T-helper 2 cell (primary cell): ENCODE results near the gene ANKRD33B.

Experiments
- DNase-seq, 5 experiments: peaks; one replicate each; pipeline versions ENCODE4 v3.0.0 to v3.0.0-alpha.2; 2012 to 2022

ANKRD33B gene

DNA sequence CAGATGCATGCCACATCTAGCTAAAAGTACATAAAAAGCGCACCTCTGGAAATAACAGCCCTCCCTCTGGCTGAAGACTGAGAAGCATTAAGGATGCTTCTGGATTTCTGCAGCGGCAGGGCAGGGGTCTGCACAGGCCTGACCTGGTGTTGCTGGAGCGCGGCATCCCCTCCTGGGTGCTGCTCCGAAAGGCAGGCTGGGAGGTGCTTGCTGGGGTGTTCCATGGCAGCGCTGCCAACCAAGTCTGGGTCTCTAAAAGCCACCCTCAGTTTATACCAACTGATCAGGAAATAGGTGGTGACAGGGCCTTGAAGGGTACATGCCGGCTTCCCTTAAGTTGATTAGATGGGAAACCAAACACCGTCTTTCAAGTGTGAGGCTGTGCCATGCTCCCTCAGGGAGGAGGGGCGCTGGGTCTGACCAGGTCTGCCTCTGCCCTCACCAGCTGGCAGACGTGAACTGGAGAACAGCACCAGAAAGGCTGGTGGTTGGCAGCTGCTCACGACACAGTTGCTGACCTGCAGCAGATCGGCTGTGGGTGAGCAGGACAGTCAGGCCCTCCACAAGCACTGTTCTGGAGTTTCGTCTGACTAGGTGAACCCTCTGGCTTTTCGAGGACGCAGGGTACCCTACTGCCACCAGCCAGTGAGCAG is 115.6 kb downstream of the ANKRD33B start:
- DNase-seq: no peak

DNA sequence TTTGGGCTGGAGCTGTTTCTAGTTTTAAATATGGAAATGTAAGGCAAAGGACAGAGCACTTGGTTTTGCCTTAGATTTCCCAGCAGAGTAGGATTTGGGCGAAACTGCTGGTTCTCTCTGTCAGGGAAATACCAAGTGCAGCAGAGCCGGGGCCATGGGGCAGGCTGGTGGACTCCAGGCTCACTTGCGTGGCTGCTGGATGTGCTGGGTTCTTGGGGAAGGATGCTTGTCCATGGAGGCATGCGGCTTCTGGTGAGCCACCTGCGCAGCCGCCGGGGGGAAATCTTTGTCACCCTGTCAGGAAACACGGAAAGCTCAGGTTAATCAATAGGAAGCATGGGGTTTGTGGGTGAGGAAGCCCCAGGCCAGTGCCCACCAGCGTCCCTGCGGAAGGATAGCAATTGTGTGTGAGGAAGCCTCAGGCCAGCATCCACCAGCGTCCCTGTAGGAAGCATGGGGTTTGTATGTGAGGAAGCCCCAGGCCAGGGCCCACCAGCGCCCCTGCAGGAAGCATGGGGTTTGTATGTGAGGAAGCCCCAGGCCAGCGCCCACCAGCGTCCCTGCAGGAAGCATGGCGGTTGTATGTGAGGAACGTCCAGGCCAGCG is 117.1 kb downstream of the ANKRD33B start:
- no peak for DNase-seq

DNA sequence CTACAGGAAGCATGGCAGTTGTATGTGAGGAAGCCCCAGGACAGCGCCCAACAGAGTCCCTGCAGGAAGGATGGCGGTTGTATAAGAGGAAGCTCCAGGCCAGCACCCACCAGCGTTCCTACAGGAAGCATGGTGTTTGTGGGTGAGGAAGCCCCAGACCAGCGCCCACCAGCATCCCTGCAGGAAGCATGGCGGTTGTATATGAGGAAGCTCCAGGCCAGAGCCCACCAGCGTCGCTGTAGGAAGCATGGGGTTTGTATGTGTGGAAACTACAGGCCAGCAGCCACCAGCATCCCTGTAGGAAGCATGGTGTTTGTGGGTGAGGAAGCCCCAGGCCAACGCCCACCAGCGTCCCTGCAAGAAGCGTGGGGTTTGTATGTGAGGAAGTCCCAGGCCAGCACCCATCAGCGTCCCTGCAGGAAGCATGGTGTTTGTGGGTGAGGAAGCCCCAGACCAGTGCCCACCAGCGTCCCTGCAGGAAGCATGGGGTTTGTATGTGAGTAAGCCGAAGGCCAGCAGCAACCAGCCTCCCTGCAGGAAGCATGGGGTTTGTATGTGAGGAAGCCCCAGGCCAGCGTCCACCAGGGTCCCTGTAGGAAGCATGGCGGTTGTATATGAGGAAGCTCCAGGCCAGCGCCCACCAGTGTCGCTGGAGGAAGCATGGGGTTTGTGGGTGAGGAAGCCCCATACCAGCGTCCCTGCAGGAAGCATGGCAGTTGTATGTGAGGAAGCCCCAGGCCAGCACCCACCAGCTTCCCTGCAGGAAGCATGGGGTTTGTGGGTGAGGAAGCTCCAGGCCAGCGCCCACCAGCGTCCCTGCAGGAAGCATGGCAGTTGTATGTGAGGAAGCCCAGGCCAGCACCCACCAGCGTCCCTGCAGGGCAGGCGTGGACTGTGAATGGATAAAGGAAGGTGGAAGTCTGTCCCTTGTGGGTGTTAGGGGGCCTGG is 118.1 kb downstream of the ANKRD33B start:
- DNase-seq: no peak

DNA sequence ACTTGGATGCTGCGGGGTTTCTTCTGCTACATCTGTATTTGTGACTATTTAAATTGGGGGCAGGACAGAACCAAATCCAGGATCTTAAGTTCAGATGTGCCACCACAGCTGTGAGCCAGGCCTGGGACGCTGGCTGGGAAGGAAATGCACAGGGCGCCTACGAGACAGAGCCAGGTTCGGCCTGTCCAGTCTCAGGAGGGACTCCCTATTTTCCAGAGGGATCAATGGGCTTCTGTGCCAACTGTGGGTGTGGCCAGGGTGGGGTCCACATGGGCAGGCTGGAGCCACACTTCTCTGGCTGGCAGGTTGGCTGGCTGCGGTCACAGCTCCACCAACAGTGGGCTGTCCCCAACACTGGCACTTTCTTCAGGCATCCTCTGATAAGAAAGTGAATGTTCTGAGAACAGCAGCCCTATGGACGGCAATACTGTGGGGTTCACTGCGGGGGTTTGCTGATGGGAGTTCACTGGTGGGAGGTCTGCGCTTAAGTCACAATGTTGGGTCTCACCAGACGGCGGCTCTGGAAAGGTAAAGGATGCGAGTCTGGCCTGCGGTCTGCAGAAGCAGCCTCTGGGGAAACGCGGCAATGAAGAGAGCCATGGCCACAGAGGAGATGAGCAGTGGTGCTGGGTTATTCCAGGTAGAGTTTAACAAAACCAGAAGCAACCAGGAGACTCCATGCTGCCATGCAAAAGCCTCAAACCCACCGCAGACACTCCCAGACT is 119.1 kb downstream of the ANKRD33B start:
- DNase-seq: no peak

DNA sequence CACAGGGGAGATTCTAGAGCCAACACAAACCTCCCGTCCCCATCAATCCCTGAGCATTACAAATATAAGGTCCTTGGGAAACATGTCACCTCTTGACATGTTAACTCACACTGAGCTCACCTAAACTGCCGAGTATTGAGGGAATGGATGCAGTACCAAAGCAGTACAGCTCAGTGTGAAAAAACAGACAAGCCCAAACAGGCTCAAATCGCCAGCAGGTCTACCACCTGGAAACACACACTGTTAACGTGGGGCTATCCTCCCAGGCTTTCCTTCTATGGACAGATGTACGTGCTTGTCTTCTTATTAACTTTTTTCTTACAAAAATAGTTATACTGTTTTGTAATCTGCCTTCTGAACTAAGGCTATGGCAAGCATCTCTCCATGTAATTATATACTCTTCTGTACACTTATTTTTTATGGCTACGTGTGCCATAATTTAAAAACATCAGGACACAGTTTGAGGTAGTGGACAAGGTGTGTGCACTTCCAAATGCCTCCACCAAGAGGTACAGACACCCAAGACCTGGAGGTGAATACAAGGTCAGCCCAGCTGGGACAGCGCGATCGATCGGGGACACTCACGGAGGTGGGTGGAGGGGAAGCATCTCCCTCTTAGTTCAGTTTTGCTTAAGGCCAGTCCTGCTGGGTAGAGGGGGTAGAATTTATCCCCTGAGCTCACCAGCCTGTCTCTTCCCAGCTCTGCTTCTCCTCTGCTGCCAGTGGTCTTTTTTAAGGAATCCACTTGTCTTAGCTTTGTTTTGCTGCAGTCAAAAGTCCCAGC is 120.6 kb downstream of the ANKRD33B start:
- no peak for DNase-seq

DNA sequence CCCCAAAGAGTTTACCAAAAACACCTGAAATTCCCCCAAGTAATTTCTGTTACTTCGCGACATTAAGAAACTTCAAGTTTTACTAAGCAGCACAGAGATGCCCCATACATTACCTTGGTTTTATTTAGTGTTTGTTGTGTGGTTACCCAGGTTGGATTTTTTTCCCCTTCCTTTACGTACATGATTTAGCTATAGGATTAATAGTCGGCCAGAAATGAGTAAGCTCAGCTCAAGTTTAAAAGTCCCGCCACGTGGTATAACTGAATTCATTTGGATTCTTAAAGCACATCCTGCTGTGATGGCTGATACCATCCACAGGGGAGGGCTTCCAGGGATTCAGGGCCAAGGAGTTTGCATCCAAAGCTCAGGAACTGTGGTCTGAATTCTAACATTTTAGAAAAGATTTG is 121.2 kb downstream of the ANKRD33B start:
- peak in 1 of 5 experiments; percentile 72 for DNase-seq

DNA sequence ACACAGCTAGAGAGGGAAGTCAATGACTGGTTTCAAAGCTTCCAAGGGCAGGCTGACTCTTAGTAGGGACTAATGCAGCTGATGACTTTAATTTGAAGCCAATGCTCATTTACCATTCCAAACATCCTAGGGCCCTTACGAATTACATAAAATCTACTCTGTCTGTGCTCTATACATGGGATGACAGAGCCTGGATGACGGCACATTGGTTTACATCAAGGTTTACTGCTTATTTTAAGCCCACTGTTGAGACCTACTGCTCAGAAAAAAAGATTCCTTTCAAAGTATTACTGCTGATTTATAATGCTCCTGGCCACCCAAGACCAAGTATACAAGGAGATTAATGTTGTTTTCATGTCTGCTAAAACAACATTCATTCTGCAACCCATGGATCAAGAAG is 123.0 kb downstream of the ANKRD33B start:
- no peak for DNase-seq

DNA sequence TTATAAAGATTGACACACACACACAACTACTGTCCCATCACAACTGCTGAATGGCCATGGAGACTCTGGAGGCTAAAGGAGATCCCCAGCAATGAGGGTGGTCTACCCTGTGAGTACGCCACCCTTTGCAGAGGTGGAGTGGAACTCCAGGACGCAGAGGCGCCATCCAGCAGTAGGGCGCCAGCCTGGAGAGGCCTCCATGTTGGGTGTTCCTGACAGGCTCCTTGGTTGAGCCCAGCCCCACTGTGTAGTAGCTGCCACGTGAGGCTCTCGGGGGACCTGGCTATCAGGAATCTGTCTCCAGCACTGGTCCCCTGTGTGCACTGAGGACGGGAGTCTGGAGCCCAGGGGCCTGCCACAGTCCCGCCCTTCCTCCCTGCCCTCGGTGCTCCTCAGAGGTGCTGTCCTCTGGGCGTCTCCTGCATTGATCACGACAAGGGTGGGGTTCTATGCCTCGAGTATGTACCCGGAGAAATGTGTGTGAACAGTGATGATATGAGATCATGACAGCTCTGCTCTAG is 124.8 kb downstream of the ANKRD33B start:
- no peak for DNase-seq

DNA sequence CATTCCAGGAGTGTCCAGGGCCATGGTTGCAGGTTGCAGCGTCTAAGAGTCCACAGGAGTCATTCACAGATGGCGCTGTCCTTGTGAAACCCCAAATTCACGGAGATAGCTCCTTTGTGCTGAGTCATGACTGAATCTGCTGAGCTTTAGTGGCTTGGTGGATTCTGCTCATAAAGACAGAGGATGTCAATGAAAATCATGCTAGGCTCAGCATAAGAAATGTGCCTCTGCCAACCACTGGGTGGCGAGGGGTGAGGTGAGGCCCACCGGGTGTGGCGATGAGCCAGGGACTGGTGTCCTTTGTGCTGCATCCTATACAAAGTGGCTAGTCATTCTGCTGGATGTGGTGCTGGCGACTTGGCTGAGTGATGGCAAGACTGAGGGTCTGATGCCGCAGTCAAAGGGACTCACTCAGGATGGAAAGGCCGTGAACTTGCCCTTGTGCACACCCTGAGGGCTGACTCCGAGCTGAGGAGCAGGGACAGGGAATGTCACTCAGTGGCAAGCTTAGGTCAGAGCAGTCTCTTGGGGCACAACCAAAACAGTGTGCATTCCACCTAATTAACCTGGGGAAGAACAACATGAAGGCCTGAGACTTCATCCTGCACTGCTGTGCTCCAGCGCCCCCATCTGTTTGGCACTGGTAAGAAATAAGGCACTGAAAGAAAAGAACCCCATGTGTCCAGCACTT is 125.7 kb downstream of the ANKRD33B start:
- DNase-seq: peak in 1 of 5 experiments; percentile 51

DNA sequence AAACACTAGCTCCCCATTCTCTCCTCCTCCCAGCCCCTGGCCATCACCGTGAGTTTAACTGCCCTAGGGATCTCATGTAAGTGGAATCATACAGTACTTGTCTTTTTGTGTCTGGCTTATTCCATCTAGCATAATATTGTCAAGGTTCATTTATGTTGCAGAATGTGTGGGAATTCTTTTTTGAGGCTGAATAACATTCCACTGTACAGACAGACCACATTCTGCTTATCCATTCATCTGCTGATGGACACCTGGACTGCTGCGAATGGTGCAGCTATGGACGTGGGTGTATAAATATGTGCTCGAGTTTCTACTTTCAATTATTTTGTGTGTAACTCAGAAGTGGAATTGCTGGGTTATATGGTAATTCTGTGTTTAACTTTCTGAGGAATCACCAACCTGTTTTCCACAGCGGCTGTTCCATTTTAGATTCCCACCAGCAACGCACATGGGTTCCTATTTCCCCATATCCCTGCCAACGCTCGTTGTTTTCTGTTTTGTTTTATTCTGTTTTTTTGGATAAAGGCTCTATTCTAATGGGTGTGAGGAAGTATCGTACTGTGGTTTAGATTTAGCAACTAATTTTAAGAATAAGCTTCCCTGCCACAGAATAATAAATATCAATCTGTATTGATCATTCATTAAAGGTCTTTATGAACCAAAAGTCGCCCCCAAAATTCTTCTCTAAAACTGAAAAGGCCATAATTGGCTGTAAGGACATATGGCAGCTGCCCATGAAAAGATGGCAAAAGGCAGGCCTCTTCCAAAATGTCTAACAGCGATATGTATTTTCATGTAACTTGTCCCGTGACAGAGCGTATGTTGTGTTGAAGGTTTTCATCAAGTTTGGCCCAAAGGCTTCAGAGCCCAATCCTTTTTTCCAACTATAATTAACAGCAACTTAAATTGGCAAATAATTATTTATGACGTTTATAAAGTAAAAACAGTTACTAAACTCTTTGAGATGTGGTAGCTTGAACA is 126.9 kb downstream of the ANKRD33B start:
- no peak for DNase-seq

DNA sequence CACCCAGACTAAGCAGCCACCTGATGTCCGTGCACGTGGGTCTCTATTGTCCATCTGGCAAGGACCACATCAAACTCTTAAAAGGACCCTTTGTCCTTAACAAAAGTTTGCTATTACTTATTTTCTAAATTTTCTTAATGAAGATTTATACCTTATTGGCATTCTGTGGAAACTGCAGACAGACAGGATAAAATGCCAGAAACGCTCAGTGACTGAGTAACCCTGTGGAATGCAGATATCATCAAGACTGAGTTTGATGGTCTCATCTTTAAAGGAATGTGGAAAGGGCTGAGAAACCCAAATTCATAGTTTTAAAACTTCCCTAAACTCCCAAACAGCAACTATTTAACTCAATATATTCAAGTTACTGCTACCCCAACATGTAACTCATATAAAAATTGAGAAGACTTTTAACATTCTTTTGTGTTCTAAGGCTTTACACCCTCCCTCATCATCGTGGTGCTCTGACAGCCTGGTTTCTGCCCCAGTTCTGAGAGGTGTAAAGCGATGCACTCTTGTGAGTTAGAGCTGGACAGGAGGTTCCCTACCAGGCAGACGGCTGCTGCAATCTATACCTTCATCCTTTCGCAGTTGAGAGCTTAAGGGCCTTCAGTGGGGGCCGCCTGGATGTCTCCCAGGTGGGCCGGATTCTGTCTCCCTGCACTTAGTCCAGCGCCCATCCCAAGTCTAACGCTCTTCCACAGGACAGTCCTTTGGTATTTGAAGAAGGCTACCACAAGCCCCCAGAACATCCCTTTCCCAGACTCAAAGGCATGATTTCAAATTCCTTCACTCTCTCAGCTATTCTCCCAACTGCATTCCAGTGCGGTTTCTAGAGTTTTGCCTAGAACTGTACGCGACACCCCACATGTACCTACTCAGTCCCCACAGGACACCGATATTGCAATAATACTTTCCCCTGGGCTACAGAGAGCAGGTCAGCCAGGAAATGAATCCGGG is 128.2 kb downstream of the ANKRD33B start:
- DNase-seq: no peak

DNA sequence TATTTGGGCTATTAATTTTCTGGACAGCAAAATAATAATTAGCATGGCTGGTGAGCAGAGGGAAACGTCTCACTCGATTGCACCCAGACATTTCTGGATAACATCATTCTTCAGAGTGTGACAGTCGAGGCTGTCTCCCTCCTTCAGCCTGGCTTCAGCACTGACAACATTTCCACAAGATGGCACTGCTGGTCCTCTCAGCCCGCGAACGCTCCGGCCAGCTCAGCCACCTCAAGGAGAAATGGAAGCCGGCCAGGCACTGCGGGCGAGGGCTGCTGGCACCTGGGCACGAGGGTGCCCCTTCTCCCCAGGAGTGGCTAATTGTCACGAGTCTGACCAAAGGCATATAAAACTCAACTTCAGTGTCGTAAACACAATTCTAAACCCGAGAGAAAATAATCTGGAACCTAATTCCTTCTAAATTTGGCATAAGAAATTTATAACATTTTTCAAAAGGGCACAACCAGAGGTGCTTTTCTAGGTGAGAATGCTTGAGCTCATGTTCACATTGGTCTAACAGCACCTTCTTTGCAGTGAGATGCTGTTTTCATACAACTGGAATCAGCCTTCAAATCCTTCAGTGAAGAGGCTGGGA is 131.3 kb downstream of the ANKRD33B start:
- no peak for DNase-seq

DNA sequence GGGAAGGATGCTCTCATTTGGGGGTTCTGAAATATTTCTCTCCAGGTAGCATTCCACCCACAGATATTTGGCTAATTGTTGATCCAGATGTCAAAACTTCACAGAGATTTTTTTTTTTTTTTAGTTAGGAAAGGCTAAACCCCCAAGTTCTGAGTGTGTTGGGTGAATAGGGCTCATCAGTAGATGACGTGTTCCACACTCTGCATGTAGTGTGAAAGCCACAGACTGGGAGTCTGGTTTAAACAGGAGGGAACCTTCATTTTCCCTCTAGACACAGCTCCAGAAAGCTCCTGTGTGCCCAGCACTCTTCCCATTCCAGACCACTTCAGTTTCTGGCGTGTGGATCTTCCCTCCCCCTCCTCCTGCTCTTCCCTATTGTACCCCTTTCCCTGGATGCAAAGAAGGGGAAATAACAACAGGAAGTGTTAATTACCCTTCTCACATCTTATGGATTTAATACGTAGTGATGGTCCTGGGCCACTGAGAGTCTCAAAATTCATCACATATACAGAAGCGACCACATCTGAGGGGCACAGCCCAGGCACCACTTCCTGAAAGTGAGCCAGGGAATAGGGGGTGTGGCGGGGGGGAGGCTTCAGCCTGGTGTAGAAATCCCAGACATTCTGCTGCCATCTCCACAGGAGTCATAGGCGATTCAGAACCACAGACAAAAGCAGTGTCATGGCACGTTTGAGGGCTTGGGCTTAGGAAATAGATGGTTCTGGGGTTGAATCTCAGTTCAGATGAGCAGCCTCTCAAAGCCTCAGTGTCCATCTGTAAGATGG is 132.1 kb downstream of the ANKRD33B start:
- DNase-seq: no peak

DNA sequence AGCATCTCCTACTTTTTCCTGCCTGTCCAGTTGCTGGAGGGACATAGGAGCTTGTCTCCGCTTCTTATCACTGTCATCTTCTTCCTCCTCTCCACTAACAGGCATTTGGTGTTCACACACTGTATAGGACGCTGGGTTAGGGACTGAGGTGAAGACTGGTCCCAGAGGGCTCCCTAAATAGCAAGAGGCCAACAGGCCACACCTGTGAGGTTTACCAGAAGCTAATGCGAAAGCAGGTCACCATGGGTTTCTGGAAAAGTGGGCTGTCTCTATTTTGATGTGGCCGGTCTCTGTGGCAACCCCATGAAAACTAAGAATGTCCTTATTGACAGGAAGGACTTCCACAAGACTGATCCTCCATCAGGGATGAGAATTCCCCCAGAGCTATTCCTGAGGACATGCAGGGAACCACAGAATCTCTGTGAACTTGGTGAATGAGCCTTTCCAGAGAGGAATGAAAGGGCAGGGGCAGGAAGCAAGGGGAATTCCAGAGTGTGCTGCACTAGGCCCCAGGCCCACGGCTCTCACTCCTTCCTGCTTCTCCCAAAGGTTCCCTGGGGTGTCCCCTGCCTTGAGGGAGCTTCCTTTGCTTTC is 135.5 kb downstream of the ANKRD33B start:
- DNase-seq: no peak

DNA sequence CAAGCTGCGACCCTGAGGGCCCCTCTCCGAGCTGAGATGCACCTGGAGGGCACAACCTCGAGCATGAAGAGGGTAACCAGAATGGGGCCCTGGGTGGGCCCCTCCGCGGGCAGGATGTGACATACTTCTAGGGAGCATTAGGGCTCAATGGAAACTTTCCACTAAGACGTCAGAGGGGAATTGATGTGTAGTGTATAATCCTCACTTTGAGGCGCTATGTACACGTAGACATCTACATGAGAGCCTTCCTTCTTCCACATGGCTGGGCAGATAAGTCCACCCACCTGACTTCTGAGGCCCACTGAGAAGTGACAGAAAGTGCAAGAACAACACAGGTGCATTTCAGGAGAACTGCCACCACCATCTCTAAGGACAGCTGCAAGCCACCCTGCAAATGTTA is 136.1 kb downstream of the ANKRD33B start:
- no peak for DNase-seq

DNA sequence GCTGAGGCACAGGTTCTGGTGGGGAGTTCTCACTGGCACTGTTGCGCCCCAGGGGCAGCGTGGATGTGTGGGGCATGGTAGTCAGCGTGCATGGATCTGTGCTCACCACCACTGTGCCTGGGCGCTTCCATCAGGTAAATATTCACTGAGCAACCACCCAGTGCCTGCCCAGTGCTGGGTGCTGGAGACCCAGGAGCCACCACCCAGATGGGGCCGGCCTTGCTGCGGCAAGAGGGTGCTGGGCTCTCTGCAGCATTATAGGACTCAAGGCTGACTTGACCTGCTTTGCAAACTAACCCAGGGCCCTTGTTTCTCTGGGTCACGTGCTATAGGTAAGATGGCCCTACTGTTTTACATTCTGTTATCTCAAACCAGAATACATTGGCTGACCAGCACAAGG is 136.6 kb downstream of the ANKRD33B start:
- no peak for DNase-seq

DNA sequence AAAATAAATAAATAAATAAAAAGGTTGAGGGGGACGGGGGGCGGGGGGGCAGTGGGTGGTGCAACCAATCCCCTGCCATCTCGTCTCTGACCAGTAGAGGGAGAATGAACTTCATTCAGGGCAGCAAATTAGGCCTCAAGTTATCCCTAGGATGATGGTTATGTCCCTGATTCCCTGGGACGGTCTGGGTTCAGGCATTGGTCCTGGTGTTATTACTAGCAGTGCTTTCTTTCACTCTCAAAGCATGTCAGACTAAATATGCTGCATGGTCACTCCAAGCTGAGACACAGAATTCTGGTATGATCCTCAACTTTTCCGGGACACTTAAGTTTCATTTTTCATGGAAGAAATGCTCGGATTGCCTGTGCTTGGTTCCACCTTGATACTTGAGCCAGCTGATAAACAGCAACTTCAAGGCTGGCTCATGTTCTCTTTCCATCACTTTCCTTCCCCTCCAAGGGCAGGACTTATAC is 137.7 kb downstream of the ANKRD33B start:
- DNase-seq: peak in 1 of 5 experiments; percentile 27
